ENCODE results near the gene HIBADH. TPM values are rescaled to one million over a fixed set of nuclear protein-coding genes. Genes with fewer than 3 reads are reported as not detected.

Gene HIBADH
- total RNA-seq, 2 experiments from 2014 or later, result 13.1 to 13.3 TPM

DNA sequence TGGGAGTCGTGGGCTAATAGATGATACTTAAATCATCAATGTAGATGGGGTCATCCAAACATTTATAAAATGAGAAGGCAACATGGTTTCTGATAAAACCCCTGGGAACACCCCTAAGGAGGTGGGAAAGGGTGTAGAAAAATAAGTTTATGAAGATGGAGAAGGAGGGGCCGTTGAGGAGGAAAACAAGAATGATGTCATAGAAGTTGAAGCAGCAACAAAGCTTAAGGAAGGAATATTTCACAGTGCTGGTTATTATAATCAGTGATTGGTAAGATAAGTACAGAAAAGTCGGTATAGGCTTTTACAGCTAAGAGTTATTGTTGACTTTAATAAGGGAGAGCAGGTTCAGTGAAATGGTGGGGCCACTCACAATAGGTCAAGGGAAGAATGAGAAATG is 9.0 kb upstream of the HIBADH start:
- DNase-seq, result no peak
- POLR2A ChIA-PET, result no interaction called here
- Mint-ChIP-seq H3K36me3 (ENCODE audit: low read depth) (no peaks in the 10 kb centered on the region), H3K27me3 (peaks cover 11% of the 10 kb centered on the region), H3K4me1 (no peaks in the 10 kb centered on the region), H3K27ac (no peak overlapping the region), H3K4me3 (no peak overlapping the region), H3K9me3 (no peaks in the 10 kb centered on the region)
- CTCF ChIA-PET, result no interaction called here

DNA sequence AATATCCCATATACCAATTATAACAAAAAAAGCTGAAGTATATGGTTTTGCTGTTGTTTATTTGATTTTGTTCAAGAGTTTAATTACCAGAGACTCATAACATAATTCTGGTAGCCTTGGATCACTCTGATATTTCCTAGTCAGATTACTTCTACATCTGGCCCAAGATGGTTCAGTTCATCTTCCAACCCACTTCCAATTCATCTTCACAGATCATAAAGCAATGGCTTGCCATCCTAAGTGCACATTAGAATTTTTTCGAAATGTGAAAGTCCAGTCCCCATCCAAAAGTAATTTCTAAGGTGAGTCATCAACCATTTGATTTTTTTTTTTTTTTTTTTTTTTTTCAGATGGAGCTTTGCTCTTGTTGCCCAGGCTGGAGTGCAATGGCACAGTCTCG is 8.0 kb upstream of the HIBADH start:
- CTCF ChIA-PET, result no interaction called here
- Mint-ChIP-seq H3K27me3 (peaks cover 11% of the 10 kb centered on the region), H3K36me3 (ENCODE audit: low read depth) (no peaks in the 10 kb centered on the region), H3K9me3 (no peaks in the 10 kb centered on the region), H3K4me1 (no peaks in the 10 kb centered on the region), H3K27ac (no peak overlapping the region), H3K4me3 (no peak overlapping the region)
- DNase-seq, result no peak
- POLR2A ChIA-PET, result no interaction called here

DNA sequence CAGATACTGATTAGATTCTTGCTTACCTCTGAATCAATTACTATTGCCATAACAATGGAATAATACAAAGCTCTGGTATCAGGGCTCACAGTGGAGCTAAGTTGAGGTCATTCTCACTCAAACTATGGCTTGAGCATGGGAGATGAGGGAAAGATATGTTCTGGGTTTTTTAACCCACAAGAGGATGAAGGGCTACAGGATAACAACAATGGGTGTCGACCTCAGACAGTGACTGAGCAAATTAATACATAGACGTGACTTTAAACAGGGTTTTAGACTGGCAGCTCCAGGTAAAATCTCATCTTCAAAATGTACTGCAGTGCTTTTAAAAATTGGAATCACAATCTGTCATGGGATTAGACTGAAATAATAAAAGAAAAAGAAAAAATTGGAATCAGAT is 7.5 kb upstream of the HIBADH start:
- Mint-ChIP-seq H3K4me1 (no peaks in the 10 kb centered on the region), H3K4me3 (no peak overlapping the region), H3K9me3 (no peaks in the 10 kb centered on the region), H3K27ac (no peak overlapping the region), H3K27me3 (peaks cover 11% of the 10 kb centered on the region), H3K36me3 (ENCODE audit: low read depth) (no peaks in the 10 kb centered on the region)
- ChIA-PET POLR2A (no interaction called here), CTCF (no interaction called here)
- no peak for DNase-seq

DNA sequence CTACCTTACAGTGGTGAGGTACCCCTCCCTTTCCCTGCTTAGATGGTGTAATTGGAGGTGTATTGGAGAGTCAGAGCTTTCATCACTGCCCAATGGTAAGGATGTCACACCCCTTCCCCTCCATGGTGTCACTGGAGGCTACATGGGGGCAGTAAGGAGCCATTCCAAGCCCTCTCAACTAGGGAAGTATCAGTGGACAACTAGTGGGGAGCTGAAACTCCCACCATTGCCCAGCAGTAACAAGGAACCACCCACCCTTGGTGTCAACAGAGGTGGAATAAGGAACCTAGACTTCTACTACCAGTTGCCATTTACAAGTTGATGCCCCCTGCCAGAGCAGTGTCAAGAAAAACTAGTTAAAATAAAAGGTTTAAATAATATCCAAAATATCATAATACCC is 2.8 kb upstream of the HIBADH start:
- no peaks in the 10 kb centered on the region for H3K36me3 Mint-ChIP-seq (ENCODE audit: low read depth)
- no peak for DNase-seq
- H3K4me1 Mint-ChIP-seq, result peaks cover 22% of the 10 kb centered on the region
- POLR2A ChIA-PET, result no interaction called here
- no peak overlapping the region for H3K4me3 Mint-ChIP-seq
- H3K27me3 Mint-ChIP-seq, result peaks cover 3% of the 10 kb centered on the region
- CTCF ChIA-PET, result no interaction called here
- no peaks in the 10 kb centered on the region for H3K9me3 Mint-ChIP-seq
- H3K27ac Mint-ChIP-seq, result no peak overlapping the region

DNA sequence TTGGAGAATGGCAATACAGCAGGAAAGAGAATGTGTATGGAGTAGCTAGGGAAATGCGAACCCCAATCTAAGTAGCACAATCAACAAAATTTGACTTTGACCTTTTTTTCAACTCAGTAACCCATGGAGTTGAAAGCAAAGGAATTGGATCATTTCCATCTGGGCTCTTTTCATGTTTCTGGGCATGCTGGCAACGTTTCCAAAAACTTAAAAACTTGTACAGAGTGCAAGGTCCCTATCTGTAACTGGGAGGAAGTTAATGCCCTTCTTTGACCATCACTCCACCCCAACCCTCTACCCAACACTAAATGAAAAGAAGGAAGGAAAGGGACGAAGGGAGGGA is 1.3 kb upstream of the HIBADH start:
- Mint-ChIP-seq H3K27ac (peak overlapping the region; percentile 73), H3K9me3 (no peaks in the 10 kb centered on the region), H3K27me3 (peaks cover 3% of the 10 kb centered on the region), H3K4me1 (peaks cover 22% of the 10 kb centered on the region), H3K36me3 (ENCODE audit: low read depth) (no peaks in the 10 kb centered on the region), H3K4me3 (peak overlapping the region; percentile 76)
- POLR2A ChIA-PET, result interaction anchor here (2.2 to 2.5 kb wide), 2 partner anchors 12 to 21 kb away, joined by 6 to 11 read pairs; no protein-coding TSS in a partner anchor
- CTCF ChIA-PET, result no interaction called here
- no peak for DNase-seq

DNA sequence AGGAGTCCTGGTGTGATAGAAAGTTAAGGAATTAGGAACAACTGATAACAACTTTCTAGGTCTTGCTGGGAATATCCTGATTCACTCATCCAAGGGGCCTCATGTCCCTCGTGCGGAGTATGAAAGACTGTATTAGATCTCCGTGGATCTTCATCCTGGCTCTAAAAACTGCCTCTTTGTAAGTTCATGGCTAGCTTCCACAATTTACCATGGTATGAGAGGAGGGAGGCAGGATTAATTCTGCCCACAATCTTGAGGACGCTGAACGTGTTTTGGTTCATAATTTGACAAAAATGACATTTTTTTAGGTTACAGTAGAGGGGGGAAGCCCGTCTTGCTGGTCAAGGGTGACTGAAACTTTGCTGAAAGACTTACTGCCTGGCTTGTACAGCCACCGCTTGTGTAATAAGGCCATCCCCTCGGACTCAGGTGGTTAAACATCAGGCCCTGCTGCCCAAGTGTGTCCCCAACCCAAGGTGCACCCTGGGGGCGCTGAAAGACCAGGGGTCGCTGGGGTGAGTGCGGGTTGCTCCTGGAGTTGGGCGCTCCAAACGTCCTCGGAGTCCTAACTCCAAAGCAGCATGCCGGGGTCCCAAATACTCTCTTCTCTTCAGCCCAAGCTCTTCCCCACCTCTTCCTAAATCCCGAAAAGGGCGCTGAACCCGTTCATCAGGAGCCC is 733 bp downstream of the HIBADH start:
- peaks cover 22% of the 10 kb centered on the region for H3K4me1 Mint-ChIP-seq
- peak overlapping the region; percentile 54 for H3K27ac Mint-ChIP-seq
- no peaks in the 10 kb centered on the region for H3K9me3 Mint-ChIP-seq
- no peaks in the 10 kb centered on the region for H3K27me3 Mint-ChIP-seq
- peaks cover 1% of the 10 kb centered on the region for H3K36me3 Mint-ChIP-seq (ENCODE audit: low read depth)
- peak overlapping the region; percentile 76 for H3K4me3 Mint-ChIP-seq
- CTCF ChIA-PET, result interaction anchor here (0.7 to 2.0 kb wide), 4 partner anchors 18 to 121 kb away, joined by 3 to 5 read pairs (median 3); no protein-coding TSS in a partner anchor
- DNase-seq, result peak; percentile 27
- POLR2A ChIA-PET, result interaction anchor here (1.1 to 3.8 kb wide), 8 partner anchors 8 to 83 kb away, joined by 3 to 54 read pairs (median 6); partner anchors contain the start of gene TAX1BP1

DNA sequence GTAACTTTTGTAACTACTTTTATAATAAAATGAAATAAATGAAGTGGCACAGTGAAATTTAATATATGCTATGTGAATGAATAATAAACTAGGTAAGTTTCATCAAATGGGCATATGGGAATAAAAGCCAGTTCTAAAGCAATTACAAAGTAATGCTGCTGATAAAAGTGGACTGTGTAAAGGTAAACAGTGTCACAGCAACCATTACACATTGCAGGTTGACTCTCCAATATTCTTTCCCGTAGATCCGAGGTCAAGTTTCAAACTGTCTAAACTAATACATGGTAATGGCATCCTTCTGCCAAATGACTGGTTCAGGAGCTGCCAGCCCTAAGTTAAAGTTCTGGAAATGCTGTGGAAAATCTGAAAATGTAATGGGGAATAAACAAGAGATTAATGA is 6.0 kb downstream of the HIBADH start:
- Mint-ChIP-seq H3K9me3 (no peaks in the 10 kb centered on the region), H3K27me3 (no peaks in the 10 kb centered on the region), H3K27ac (no peak overlapping the region)

DNA sequence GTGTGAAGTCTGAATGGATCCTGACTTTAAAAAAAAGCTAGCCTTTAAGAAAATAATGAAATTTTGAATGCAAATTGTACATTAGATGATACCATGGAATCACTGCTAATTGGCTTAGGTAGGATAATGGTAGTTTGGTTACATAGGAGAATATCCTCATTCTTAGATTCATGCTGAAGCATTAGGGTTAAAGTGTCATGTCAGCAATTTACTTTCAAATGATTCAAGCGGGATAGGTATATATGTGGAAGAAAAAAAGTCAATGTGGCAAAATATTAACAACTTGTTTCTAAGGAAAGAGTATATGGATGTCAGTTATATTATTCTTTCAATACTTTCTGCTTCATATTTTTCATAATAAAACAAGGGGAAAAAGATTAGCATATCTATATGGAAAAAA is 7.5 kb downstream of the HIBADH start:
- no peak for DNase-seq
- Mint-ChIP-seq H3K27ac (no peak overlapping the region), H3K36me3 (ENCODE audit: low read depth) (peaks cover 4% of the 10 kb centered on the region), H3K9me3 (no peaks in the 10 kb centered on the region), H3K4me1 (no peaks in the 10 kb centered on the region), H3K4me3 (no peak overlapping the region), H3K27me3 (no peaks in the 10 kb centered on the region)
- CTCF ChIA-PET, result no interaction called here
- POLR2A ChIA-PET, result no interaction called here

More for the DNA sequence above, 6.0 kb downstream of the HIBADH start:
- ChIA-PET POLR2A (no interaction called here), CTCF (no interaction called here)
- Mint-ChIP-seq H3K4me1 (peaks cover 7% of the 10 kb centered on the region), H3K36me3 (ENCODE audit: low read depth) (peaks cover 4% of the 10 kb centered on the region), H3K4me3 (no peak overlapping the region)
- DNase-seq, result no peak

DNA sequence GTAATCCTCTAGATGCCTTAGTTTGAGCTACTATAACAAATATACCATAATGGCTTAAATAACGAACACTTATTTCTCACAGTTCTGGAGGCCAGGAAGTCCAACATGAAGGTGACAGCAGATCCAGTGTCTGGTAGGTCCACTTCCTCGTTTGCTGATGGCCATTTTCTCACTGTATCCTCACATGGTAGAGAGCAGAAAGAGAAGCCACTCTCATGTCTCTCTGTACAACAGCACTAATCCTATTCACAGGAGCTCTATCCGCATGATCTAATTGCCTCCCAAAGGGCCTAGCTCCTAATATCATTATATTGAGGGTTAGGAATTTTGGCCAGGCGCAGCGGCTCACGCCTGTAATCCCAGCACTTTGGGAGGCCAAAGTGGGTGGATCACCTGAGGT is 10.2 kb downstream of the HIBADH start:
- H3K4me1 Mint-ChIP-seq, result no peaks in the 10 kb centered on the region

DNA sequence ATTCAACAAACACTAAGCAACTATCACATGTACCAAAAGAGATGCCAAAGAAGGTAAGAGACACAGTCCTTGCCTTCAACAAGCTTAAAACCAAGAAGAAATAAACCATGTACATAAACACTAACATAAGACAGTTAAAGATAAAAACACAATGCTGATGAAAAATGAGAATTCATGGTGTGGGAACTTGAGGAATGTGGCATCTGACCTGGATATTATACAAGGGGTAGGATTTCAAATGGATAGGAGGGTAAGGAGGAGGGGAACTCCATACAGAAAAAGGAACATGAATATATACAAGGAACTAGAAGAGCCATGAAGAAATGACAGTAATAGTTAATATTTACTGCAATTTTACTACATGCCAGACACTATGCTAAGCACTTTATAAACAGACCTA is 11.0 kb downstream of the HIBADH start:
- CTCF ChIA-PET, result no interaction called here
- H3K4me1 Mint-ChIP-seq, result no peaks in the 10 kb centered on the region
- H3K27ac Mint-ChIP-seq, result no peak overlapping the region
- H3K4me3 Mint-ChIP-seq, result no peak overlapping the region
- H3K27me3 Mint-ChIP-seq, result no peaks in the 10 kb centered on the region
- POLR2A ChIA-PET, result interaction anchor here (1.6 kb wide), 1 partner anchor 11 kb away, joined by 6 read pairs; the partner anchor contains the start of gene HIBADH
- DNase-seq, result no peak
- no peaks in the 10 kb centered on the region for H3K36me3 Mint-ChIP-seq (ENCODE audit: low read depth)
- H3K9me3 Mint-ChIP-seq, result no peaks in the 10 kb centered on the region

More for the DNA sequence above, 10.2 kb downstream of the HIBADH start:
- Mint-ChIP-seq H3K27me3 (no peaks in the 10 kb centered on the region), H3K9me3 (no peaks in the 10 kb centered on the region), H3K4me3 (no peak overlapping the region), H3K27ac (no peak overlapping the region), H3K36me3 (ENCODE audit: low read depth) (peaks cover 4% of the 10 kb centered on the region)
- CTCF ChIA-PET, result no interaction called here
- POLR2A ChIA-PET, result interaction anchor here (1.6 kb wide), 1 partner anchor 11 kb away, joined by 6 read pairs; the partner anchor contains the start of gene HIBADH
- DNase-seq, result no peak

DNA sequence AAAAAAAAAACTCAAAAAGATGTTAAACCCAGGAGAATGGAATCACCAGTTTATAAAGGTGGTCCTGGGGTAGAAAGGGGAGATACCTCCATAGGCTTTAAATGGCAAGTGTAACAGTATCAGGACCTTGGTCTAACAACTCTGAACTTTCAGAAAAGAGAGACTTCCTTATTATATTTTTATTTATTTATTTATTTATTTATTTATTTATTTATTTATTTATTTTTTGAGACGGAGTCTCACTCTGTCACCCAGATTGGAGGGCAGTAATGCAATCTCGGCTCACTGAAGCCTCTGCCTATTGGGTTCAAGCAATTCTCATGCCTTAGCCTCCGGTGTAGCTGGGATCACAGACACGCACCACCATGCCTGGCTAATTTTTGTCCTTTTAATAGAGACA is 12.4 kb downstream of the HIBADH start:
- ChIA-PET CTCF (no interaction called here), POLR2A (no interaction called here)
- H3K4me1 Mint-ChIP-seq, result peaks cover 5% of the 10 kb centered on the region
- no peaks in the 10 kb centered on the region for H3K36me3 Mint-ChIP-seq (ENCODE audit: low read depth)
- no peak overlapping the region for H3K4me3 Mint-ChIP-seq
- H3K27me3 Mint-ChIP-seq, result no peaks in the 10 kb centered on the region
- H3K9me3 Mint-ChIP-seq, result no peaks in the 10 kb centered on the region
- DNase-seq, result no peak
- no peak overlapping the region for H3K27ac Mint-ChIP-seq

DNA sequence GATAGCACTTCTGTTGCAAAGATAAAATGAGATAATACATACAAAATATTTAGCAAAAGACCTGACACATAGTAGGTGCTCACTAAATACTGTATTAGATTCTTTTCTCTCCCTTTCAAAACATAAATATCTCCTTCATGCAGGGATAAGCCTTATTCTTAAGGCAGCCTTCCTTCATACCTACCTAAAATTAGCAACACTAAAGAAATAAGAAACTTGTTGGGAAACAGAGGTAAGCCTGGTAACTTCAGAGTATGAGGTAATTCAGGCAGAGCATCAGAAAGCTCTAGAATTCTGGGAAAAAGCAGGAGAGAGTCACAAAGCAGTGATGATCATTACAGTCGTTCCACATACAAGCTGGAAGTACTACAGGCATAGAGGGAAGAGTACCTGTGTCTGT is 15.2 kb downstream of the HIBADH start:
- Mint-ChIP-seq H3K4me3 (no peak overlapping the region), H3K4me1 (peaks cover 8% of the 10 kb centered on the region), H3K9me3 (no peaks in the 10 kb centered on the region), H3K27ac (no peak overlapping the region), H3K36me3 (ENCODE audit: low read depth) (peaks cover 3% of the 10 kb centered on the region), H3K27me3 (no peaks in the 10 kb centered on the region)
- ChIA-PET POLR2A (no interaction called here), CTCF (no interaction called here)
- DNase-seq, result no peak

DNA sequence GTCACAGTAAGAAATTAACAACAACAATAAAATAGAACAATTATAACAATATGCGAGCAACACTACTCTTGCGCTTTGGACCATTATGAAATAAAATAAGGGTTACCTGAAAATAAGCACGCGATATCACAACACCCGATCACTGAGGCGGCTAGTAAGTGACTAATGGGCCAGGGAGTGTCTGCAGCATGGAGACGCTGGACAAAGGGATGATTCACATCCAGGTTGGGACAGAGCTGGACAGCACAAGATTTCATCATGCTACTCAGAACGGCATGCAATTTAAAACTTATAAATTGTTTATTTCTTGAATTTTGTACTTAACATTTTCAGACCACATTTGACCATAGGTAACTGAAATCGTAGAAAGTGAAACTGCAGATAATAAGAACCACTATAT is 15.6 kb downstream of the HIBADH start:
- Mint-ChIP-seq H3K4me3 (no peak overlapping the region), H3K27ac (no peak overlapping the region), H3K9me3 (no peaks in the 10 kb centered on the region), H3K36me3 (ENCODE audit: low read depth) (peaks cover 3% of the 10 kb centered on the region), H3K4me1 (peaks cover 8% of the 10 kb centered on the region), H3K27me3 (no peaks in the 10 kb centered on the region)
- ChIA-PET CTCF (no interaction called here), POLR2A (interaction anchor here (2.0 kb wide), 1 partner anchor 16 kb away, joined by 6 read pairs; the partner anchor contains the start of gene HIBADH)
- DNase-seq, result no peak

DNA sequence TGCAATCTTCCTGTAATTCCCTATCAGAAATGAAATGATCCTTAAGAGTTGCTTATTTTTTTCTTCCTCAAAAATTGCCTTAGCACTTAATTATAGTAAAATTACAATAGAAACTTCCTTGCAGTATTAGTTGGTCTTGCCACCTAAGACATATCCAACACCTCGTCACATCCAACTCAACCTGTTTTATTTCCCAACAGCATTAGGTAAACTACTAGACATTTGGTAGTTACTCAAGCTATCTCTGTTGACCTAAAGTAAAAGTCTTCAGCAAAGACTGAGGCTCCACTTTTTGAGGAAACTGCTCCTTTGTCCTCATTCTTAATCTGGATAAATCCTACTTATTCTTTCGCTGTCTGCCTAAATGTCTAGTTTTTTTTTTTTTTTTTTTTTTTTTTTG is 20.4 kb downstream of the HIBADH start:
- peaks cover 16% of the 10 kb centered on the region for H3K4me1 Mint-ChIP-seq
- POLR2A ChIA-PET, result interaction anchor here (2.8 kb wide), 1 partner anchor 21 kb away, joined by 11 read pairs; the partner anchor contains the start of gene HIBADH
- CTCF ChIA-PET, result interaction anchor here (0.7 to 1.3 kb wide), 4 partner anchors 36 to 1652 kb away, joined by 3 read pairs; no protein-coding TSS in a partner anchor

More for the DNA sequence above, 20.4 kb downstream of the HIBADH start:
- Mint-ChIP-seq H3K27me3 (no peaks in the 10 kb centered on the region), H3K36me3 (ENCODE audit: low read depth) (peaks cover 13% of the 10 kb centered on the region), H3K9me3 (no peaks in the 10 kb centered on the region), H3K27ac (no peak overlapping the region), H3K4me3 (no peak overlapping the region)
- no peak for DNase-seq
